Activated naive CD4-positive, alpha-beta T cell (primary cell): ENCODE results near the gene FERMT1.
"Not testable (repeated sequence)": the region's sequence is repeated elsewhere in the genome, so short reads cannot be mapped to it uniquely, and the experiment has no call there.

Experiments used
- DNase-seq, 4 experiments: peaks; one replicate each; lab custom pipeline; 2025; lab: John Stamatoyannopoulos, UW

The FERMT1 gene

GRCh38 chr20:6070829-6071695, 51.8 kb downstream of the FERMT1 start:
- DNase-seq = no peak

DNA sequence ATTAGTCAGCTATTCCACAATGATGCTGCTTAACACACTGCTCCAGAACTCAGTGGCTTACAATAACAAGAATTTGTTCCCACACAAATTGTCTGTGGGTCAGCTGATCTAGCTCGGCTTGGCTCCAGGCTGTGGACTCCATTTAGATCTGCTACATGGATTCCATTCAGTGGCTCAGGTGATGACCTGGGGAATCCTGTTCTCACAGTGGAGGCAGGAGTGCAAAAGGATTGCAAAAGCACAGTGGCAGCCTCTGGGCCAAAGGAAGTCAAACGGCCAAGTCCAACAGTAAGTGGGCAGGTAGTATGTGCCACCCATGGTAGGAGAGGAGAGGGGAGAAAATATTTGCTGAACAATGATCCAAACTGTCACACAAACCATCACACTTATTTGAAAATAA, 53.2 kb downstream of the FERMT1 start:
- no peak for DNase-seq

DNA sequence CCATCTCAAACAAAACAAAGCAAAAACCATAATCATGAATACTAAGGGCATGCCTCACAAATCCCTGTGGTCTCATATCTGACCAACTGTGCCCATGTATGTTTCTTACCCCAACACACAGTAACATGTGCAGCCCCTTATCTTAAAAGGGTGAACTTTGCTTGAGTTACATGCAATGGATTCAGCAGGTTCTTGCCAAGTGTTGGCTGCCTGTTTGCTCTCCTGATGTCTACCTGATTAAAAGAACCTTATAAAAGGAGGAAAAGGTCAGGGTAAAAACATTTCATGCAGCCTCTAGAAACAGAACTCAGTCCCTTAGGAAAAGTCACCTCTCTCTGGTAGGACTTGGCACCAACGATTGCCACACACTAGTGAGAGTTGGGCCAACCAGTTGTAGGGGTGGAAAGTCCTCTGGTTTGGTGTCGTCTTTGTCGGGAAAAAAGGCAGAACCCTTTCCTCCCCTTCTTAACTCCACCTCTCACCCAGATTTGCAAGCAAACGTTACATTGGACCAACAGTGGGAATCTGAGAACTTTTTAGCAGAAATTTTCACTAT, 55.0 kb downstream of the FERMT1 start:
- no peak for DNase-seq

- DNase-seq = no peak
Measured at GRCh38 chr20:6066582-6066981, 56.2 kb downstream of the FERMT1 start.

- no peak for DNase-seq
Measured at GRCh38 chr20:6061544-6061943, 61.3 kb downstream of the FERMT1 start.

- no peak for DNase-seq
Measured at GRCh38 chr20:6060213-6060612, 62.6 kb downstream of the FERMT1 start.

DNA sequence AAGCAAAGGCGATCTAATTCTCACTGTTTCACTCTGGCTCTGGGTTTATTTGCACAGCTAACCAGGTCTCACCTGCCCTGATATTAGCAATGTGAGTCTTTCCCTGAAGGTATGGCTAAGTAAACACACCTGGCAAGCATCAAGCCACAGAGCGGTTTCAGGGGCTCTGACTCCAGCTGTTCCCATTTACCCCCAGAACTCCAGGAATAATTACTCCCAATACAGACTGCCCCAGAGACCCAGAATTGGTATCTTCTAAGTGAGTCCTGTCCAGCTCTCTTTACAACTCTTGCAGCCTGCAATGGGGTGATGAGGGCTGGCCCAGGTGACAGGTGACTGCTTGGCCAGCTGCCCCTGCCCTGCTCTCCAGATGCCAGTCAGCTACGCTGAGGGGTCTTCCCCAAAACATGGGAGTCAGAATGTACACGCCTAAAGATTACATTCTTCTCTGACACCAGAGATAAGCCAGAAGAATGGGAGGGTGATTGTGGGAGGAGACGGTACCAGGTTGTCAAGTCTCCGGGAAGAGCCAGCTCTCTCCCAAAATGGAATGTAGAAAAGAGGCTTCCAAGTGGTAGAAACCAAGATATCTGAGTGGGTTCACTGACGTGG, 64.0 kb downstream of the FERMT1 start:
- no peak for DNase-seq

DNA sequence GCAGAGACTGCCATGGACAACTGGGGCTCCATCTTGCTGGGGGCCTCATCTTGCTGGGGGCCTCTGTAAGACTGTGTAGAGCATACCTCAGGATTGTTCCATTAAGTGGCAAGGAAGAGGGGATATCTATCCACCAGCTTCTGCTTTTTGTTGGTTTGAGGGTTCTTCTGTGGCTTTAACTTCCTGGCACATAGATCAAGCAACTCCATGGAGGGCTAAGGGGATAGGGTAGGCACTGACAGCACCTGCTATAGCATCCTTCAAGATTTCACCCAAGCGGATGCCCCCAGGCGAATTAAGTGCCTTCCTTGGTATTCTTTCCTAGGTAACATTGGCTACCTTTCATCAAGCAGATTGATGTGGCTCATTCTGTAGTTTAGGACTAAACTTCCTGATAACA, 65.1 kb downstream of the FERMT1 start:
- no peak for DNase-seq

- DNase-seq = no peak
Measured at GRCh38 chr20:6057139-6057538, 65.7 kb downstream of the FERMT1 start.

DNA sequence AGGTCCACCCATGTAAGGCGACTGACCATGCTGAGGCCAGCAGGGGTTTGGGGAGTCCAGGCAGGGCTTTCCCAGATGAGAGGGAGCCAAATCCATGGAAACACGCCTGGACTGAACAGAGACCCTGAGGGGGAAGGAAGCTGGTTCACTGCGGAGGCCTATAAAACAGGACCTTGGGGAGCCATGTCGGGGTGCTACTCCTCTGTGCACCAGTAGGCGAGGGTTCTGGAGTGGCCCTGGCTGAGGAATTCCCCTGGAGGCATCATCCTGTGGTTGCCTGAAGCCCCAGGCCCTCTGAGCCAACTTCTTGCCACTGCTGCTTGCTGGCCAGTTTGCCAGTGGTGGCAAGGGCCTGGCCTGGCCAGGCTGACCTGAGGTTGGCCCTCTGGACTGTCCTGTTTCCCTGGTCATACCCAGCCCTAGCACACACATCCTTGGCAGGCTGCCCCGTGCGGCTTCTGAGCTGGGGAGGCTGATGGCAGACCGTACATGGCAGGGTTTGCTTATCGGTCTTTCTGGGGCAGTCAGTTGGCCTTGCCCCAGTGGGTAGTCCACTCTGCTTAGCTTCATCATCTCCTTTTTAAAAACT, 66.8 kb downstream of the FERMT1 start:
- no peak for DNase-seq

GRCh38 chr20:6055161-6055783, 67.6 kb downstream of the FERMT1 start:
- DNase-seq = no peak

- DNase-seq = not testable (repeated sequence)
Measured at GRCh38 chr20:6054689-6055051, 68.2 kb downstream of the FERMT1 start.

- DNase-seq = no peak
Measured at GRCh38 chr20:6053776-6054688, 68.8 kb downstream of the FERMT1 start, which contains the start of gene LRRN4. Gene LRRN4 (minus strand): TSS chr20:6054060. CDS start chr20:6052799, 1,261 bp downstream.

DNA sequence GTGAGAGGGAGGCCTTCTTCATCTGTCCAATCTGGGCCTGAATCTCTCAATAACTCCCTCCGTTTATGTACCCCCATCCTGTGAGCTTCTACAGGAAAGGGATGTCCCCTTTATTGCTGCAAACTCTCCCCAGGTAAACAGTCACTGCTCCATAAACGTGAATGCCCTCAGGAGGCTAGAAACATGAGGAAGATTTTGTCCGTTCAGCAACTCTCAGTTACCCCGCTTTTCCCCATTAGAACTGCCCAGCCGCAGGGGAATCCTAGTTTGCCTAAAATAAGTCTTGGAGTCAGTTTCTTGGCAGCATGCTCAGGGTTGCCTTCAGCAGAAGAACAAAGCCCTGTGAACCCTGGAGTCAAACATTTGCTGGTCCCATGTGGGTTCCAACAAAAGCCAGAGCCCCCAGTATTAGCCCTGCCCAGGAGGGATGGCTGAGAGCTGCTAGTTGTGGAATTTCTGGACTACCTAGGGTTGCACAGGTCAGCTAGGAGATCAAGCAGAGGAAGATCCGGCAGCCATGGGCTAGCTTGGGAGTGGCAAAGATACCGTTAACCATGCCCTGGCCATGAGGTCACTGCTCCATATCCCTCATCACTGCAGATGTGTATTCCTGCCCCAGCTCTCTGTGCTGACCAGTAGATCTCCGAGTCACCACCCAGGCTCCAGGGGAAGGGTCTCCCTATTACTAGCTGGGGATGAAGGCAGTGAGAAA, 69.6 kb downstream of the FERMT1 start:
- no peak for DNase-seq

- no peak for DNase-seq
Measured at GRCh38 chr20:6051505-6051904, 71.3 kb downstream of the FERMT1 start.

DNA sequence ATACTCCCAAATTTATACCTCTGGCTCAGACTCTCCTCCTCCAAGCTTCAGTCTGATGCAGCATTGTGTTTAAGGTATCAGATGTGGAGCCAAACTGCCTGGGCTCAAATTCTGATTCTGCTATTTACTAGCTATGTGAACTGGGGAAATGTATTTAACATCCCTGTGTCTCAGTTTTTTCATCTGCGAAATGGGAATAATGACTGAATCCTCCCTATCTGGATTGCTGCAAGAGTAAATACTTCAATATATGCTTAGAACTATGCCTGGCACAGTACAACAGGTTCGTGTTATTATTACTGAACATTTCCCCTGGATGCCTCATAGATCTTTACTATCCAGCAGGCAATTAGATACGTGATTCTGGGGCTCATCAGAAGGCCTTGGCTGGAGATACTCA, 74.4 kb downstream of the FERMT1 start:
- DNase-seq = no peak

DNA sequence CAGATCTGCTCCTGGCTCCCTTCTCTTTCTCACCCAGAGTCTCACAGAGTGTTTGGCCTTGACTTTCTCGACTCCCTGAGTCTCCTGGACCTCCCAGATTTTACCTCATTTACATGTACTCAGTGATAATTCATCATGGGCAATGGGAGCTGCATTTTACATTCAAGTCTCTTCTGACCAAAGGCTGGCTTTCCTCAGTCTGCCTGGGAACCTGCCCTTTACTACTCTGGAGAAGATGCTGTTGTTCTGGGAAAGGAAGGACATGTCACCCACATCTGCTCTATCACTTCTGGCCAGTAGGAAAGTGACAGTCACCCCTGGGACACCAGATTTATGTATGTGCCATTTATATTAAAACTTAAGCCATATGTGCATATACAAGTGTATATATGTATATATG, 76.4 kb downstream of the FERMT1 start:
- no peak for DNase-seq

GRCh38 chr20:6045566-6045965, 77.3 kb downstream of the FERMT1 start:
- no peak for DNase-seq

DNA sequence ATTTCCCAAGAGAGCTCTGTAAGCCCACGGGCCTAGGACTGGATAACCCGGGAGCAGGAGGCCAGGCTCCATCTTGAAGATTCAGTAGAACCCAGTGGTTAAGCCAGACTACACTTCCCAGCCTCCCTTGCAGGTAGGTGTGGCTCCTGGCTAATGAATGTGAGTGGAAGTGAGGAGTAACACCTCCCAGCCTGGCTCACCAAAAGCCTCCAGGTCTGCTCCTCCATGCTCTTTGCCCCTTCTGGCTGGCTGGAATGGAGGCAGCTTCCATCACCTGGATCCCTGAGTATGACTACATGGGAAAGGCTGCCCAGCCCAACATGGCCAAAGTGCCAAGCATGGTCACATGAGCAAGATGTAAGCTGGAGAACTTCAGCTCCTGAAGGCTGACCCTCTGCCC, 78.7 kb downstream of the FERMT1 start:
- no peak for DNase-seq

DNA sequence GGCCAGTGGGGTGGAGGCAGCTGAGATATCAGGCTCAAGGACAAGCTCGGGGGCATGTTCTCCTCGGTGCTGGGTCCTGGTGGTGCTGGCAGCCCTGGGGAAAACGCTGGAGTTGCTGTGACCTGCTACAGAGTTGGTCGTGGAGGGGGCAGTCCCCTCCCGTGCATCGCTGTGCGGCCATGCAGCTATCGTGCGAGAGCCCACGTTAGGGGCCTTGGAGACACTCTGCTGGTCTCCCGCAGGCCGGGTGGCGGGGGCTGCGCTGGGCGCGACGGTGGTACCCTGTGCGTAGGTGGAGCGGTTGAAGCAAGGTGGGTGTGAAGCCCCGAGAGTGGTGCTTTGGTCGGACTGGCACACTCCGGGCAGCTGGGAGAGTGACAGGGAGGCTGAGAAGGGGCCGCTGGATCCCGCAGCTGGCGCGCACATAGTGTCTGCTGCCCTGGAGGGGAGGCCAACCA, 81.0 kb downstream of the FERMT1 start:
- no peak for DNase-seq
